LNCAP (cell line): ENCODE results near the gene LRRC45.

Experiments used
- CTCF ChIP-seq: fragments of 450-650 bp; IDR thresholded peaks from 2 replicates; pipeline ENCODE4 v1.5.1; 2017; ENCODE audit warnings: mild to moderate bottlenecking

LRRC45 gene

GRCh38 chr17:82080048-82080788 is 57.1 kb downstream of the LRRC45 start:
- TF ChIP-seq CTCF, result no peak
